ENCODE results near the gene CD302. TPM values are rescaled to one million over a fixed set of nuclear protein-coding genes. Genes with fewer than 3 reads are reported as not detected.

Gene CD302
- total RNA-seq, 1 donor from 2014 or later = 0.41 TPM

DNA sequence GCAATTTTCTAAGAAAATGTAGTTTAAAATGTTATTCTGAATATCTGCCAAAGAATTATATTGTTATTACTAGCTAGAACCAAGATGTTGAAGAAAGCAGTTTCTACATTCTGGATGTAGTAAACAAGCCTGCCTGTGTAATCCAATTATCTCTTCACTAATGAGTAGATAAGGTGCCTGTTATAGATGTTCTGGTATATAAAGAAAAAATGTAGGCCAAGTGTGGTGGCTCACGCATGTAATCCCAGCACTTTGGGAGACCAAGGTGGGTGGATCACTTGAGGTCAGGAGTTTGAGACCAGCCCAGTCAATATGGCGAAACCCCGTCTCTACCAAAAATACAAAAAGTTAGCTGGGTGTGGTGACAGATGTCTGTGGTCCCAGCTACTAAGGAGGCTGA, 28.9 kb downstream of the CD302 start:
- Histone ChIP-seq H3K9ac (ENCODE audit: low read length) (no peak overlapping the region), H3K79me2 (ENCODE audit: insufficient read depth, low read length) (peaks cover 18% of the 10 kb centered on the region), H3K27ac (ENCODE audit: low read depth, low read length) (no peak overlapping the region), H3K4me3 (ENCODE audit: insufficient read depth, low read depth, low read length) (no peak overlapping the region), H3K36me3 (ENCODE audit: insufficient read depth, low read length) (peaks cover 53% of the 10 kb centered on the region), H3K27me3 (ENCODE audit: insufficient read depth, low read length) (no peaks in the 10 kb centered on the region), H3K9me3 (ENCODE audit: insufficient read depth, low read depth, low read length) (no peaks in the 10 kb centered on the region), H2AFZ (ENCODE audit: low read depth, low read length) (no peak overlapping the region), H3K4me1 (ENCODE audit: insufficient read depth, low read length) (no peaks in the 10 kb centered on the region), H4K20me1 (ENCODE audit: insufficient read depth, low read length) (peaks cover 20% of the 10 kb centered on the region), H3K4me2 (ENCODE audit: low read length) (no peak overlapping the region)
- Mint-ChIP-seq H3K9me3 (ENCODE audit: unreplicated experiment) (no peaks in the 10 kb centered on the region), H3K27me3 (ENCODE audit: low read depth, unreplicated experiment) (no peaks in the 10 kb centered on the region), H3K27ac (ENCODE audit: unreplicated experiment) (no peak overlapping the region), H3K36me3 (ENCODE audit: low read depth, unreplicated experiment) (peaks cover 7% of the 10 kb centered on the region), H3K4me1 (ENCODE audit: low read depth, unreplicated experiment) (peaks cover 3% of the 10 kb centered on the region), H3K4me3 (ENCODE audit: unreplicated experiment) (no peak overlapping the region)
- FAIRE-seq (no peak), DNase-seq (ENCODE audit: low read depth) (no peak)
- no peak for TF ChIP-seq EZH2 (IDR thresholded peaks at IDR 0.05; ENCODE audit: insufficient read depth, low read length)

DNA sequence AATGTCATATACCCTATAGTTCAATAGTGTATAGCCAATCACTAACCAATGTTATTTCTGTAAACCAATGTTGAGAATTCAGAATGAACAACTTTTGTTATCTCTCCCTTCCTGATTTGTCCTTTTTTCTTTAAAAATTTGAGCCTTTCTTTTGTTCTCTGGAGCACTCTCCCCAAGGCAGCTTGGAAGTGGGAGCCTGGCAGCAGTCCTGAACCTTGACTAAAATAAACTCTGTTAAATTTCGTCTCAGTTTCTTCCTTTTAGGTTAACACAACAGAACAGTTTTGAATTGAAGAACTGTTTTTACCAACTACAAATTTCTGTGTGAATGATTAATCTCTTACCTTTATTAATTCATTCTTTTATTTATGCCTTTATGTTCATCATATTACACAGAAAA, 35.9 kb downstream of the CD302 start:
- Mint-ChIP-seq H3K9me3 (ENCODE audit: unreplicated experiment) (no peaks in the 10 kb centered on the region), H3K4me3 (ENCODE audit: unreplicated experiment) (no peak overlapping the region), H3K27ac (ENCODE audit: unreplicated experiment) (no peak overlapping the region), H3K27me3 (ENCODE audit: low read depth, unreplicated experiment) (no peaks in the 10 kb centered on the region), H3K36me3 (ENCODE audit: low read depth, unreplicated experiment) (peaks cover 11% of the 10 kb centered on the region), H3K4me1 (ENCODE audit: low read depth, unreplicated experiment) (no peaks in the 10 kb centered on the region)
- Histone ChIP-seq H3K9ac (ENCODE audit: low read length) (no peak overlapping the region), H3K27me3 (ENCODE audit: insufficient read depth, low read length) (no peaks in the 10 kb centered on the region), H3K36me3 (ENCODE audit: insufficient read depth, low read length) (peaks cover 74% of the 10 kb centered on the region), H4K20me1 (ENCODE audit: insufficient read depth, low read length) (peaks cover 58% of the 10 kb centered on the region), H3K4me1 (ENCODE audit: insufficient read depth, low read length) (no peaks in the 10 kb centered on the region), H2AFZ (ENCODE audit: low read depth, low read length) (no peak overlapping the region), H3K27ac (ENCODE audit: low read depth, low read length) (no peak overlapping the region), H3K79me2 (ENCODE audit: insufficient read depth, low read length) (peaks cover 71% of the 10 kb centered on the region), H3K4me2 (ENCODE audit: low read length) (no peak overlapping the region), H3K4me3 (ENCODE audit: insufficient read depth, low read depth, low read length) (no peak overlapping the region), H3K9me3 (ENCODE audit: insufficient read depth, low read depth, low read length) (no peaks in the 10 kb centered on the region)
- no peak for DNase-seq (ENCODE audit: low read depth)
- no peak for TF ChIP-seq EZH2 (IDR thresholded peaks at IDR 0.05; ENCODE audit: insufficient read depth, low read length)
- TF ChIP-seq, protein P1, sequence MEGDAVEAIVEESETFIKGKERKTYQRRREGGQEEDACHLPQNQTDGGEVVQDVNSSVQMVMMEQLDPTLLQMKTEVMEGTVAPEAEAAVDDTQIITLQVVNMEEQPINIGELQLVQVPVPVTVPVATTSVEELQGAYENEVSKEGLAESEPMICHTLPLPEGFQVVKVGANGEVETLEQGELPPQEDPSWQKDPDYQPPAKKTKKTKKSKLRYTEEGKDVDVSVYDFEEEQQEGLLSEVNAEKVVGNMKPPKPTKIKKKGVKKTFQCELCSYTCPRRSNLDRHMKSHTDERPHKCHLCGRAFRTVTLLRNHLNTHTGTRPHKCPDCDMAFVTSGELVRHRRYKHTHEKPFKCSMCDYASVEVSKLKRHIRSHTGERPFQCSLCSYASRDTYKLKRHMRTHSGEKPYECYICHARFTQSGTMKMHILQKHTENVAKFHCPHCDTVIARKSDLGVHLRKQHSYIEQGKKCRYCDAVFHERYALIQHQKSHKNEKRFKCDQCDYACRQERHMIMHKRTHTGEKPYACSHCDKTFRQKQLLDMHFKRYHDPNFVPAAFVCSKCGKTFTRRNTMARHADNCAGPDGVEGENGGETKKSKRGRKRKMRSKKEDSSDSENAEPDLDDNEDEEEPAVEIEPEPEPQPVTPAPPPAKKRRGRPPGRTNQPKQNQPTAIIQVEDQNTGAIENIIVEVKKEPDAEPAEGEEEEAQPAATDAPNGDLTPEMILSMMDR (IDR thresholded peaks at IDR 0.05; ENCODE audit: insufficient read depth, low read depth, low read length) = no peak
- no peak for FAIRE-seq

DNA sequence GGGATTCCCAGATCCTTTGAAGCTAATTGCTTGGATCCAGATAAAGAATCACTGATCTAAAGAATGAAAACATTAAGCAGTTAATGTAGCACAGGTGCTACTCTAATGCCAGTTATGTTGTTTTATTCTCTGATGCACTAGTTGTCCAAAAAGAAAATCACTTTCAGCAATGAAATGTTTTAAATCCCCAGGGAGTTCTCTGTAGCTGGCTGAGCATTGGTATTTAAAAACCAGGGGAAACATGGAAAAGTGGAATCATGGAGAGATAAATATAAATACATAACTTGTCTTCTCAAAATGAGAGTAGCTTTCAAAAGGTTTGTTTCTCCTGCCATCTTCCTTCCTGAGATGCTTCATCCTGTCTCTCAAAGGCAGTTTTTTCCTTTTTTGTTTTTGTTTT, 37.7 kb downstream of the CD302 start:
- Mint-ChIP-seq H3K36me3 (ENCODE audit: low read depth, unreplicated experiment) (peaks cover 13% of the 10 kb centered on the region), H3K27ac (ENCODE audit: unreplicated experiment) (no peak overlapping the region), H3K4me1 (ENCODE audit: low read depth, unreplicated experiment) (no peaks in the 10 kb centered on the region)

More for the DNA sequence above, 37.7 kb downstream of the CD302 start:
- no peak for FAIRE-seq
- no peak overlapping the region for H3K4me3 Mint-ChIP-seq (ENCODE audit: unreplicated experiment)
- no peaks in the 10 kb centered on the region for H3K27me3 Mint-ChIP-seq (ENCODE audit: low read depth, unreplicated experiment)
- no peak overlapping the region for H3K9ac ChIP-seq (ENCODE audit: low read length)
- no peaks in the 10 kb centered on the region for H3K4me1 ChIP-seq (ENCODE audit: insufficient read depth, low read length)
- H3K4me3 ChIP-seq (ENCODE audit: insufficient read depth, low read depth, low read length) = no peak overlapping the region
- H3K79me2 ChIP-seq (ENCODE audit: insufficient read depth, low read length) = peaks cover 74% of the 10 kb centered on the region
- no peaks in the 10 kb centered on the region for H3K27me3 ChIP-seq (ENCODE audit: insufficient read depth, low read length)
- no peak overlapping the region for H3K27ac ChIP-seq (ENCODE audit: low read depth, low read length)
- no peak for DNase-seq (ENCODE audit: low read depth)
- peaks cover 64% of the 10 kb centered on the region for H4K20me1 ChIP-seq (ENCODE audit: insufficient read depth, low read length)
- no peak overlapping the region for H3K4me2 ChIP-seq (ENCODE audit: low read length)
- H3K9me3 Mint-ChIP-seq (ENCODE audit: unreplicated experiment) = no peaks in the 10 kb centered on the region
- H3K36me3 ChIP-seq (ENCODE audit: insufficient read depth, low read length) = peaks cover 63% of the 10 kb centered on the region
- H3K9me3 ChIP-seq (ENCODE audit: insufficient read depth, low read depth, low read length) = no peaks in the 10 kb centered on the region
- no peak overlapping the region for H2AFZ ChIP-seq (ENCODE audit: low read depth, low read length)
- no peak for TF ChIP-seq EZH2 (IDR thresholded peaks at IDR 0.05; ENCODE audit: insufficient read depth, low read length)
- TF ChIP-seq, protein P1 (IDR thresholded peaks at IDR 0.05; ENCODE audit: insufficient read depth, low read depth, low read length) = no peak

Measured in astrocyte (in vitro differentiated cells and primary cell).